HG03521 (cell line): Measurements from ENCODE around the gene FNDC3A.
"Not testable (repeated sequence)": the region's sequence is repeated elsewhere in the genome, so short reads cannot be mapped to it uniquely, and the experiment has no call there.

Experiments used
- ATAC-seq: cut with Tn5 transposase; IDR thresholded peaks from one replicate; pipeline ENCODE4 v1.9.1; 2021; ENCODE audit warnings: mild to moderate bottlenecking, moderate library complexity; ENCODE audit not compliant: unreplicated experiment

Gene FNDC3A

GRCh38 chr13:48976576-48977285 lies 1.0 kb downstream of the FNDC3A start:
- no peak for ATAC-seq

GRCh38 chr13:48977286-48977625 lies 1.5 kb downstream of the FNDC3A start:
- no peak for ATAC-seq

- no peak for ATAC-seq
Observed at GRCh38 chr13:48977973-48978372, 2.3 kb downstream of the FNDC3A start.

GRCh38 chr13:48978942-48979601 lies 3.4 kb downstream of the FNDC3A start:
- no peak for ATAC-seq

- ATAC-seq = peak; percentile 31
Observed at GRCh38 chr13:48979892-48980291, 4.2 kb downstream of the FNDC3A start.

- no peak for ATAC-seq
Observed at GRCh38 chr13:48983331-48983730, 7.6 kb downstream of the FNDC3A start.

- no peak for ATAC-seq
Observed at GRCh38 chr13:48985756-48986155, 10.0 kb downstream of the FNDC3A start.

- no peak for ATAC-seq
Observed at GRCh38 chr13:48990900-48991299, 15.2 kb downstream of the FNDC3A start.

- ATAC-seq = no peak
Observed at GRCh38 chr13:48993150-48993549, 17.4 kb downstream of the FNDC3A start.

- ATAC-seq = no peak
Observed at GRCh38 chr13:48994706-48995105, 19.0 kb downstream of the FNDC3A start.

GRCh38 chr13:48998641-48999292 lies 23.1 kb downstream of the FNDC3A start:
- ATAC-seq = no peak

GRCh38 chr13:49000247-49000646 lies 24.5 kb downstream of the FNDC3A start:
- no peak for ATAC-seq

GRCh38 chr13:49018986-49019635 lies 43.4 kb downstream of the FNDC3A start:
- not testable (repeated sequence) for ATAC-seq

- ATAC-seq = no peak
Observed at GRCh38 chr13:49020328-49020727, 44.6 kb downstream of the FNDC3A start.

GRCh38 chr13:49020940-49021553 lies 45.3 kb downstream of the FNDC3A start:
- ATAC-seq = no peak

GRCh38 chr13:49021953-49022352 lies 46.2 kb downstream of the FNDC3A start:
- no peak for ATAC-seq

GRCh38 chr13:49022472-49023144 lies 46.9 kb downstream of the FNDC3A start:
- no peak for ATAC-seq

- no peak for ATAC-seq
Observed at GRCh38 chr13:49023431-49023830, 47.7 kb downstream of the FNDC3A start.

- ATAC-seq = no peak
Observed at GRCh38 chr13:49026851-49027250, 51.1 kb downstream of the FNDC3A start.

- ATAC-seq = no peak
Observed at GRCh38 chr13:49029570-49029969, 53.9 kb downstream of the FNDC3A start.

- no peak for ATAC-seq
Observed at GRCh38 chr13:49030213-49030612, 54.5 kb downstream of the FNDC3A start.
